HepG2 (cell line): ENCODE results near the gene UCN. TPM values are rescaled to one million over a fixed set of nuclear protein-coding genes. Genes with fewer than 3 reads are reported as not detected.

Experiments
- ARNTL ChIP-seq: sonication (generic); formaldehyde crosslinking; IDR thresholded peaks from 2 replicates; pipeline ENCODE4 v1.4.0; 2020; ENCODE audit warnings: mild to moderate bottlenecking, missing genetic modification reagents
- ATF4 ChIP-seq, 2 experiments: fragments of 450-650 bp in 1 of 2; sonication (generic) in 1 of 2; formaldehyde crosslinking; IDR thresholded peaks; 2 replicates each; pipeline versions ENCODE4 v1.5.0 to v1.8.0; 2020 to 2022; ENCODE audit warnings: mild to moderate bottlenecking in 1 of 2, missing genetic modification reagents in 1 of 2
- ATF7 ChIP-seq, 2 experiments: fragments of 450-650 bp in 1 of 2; sonication (generic) in 1 of 2; formaldehyde crosslinking in 1 of 2; IDR thresholded peaks; 2 replicates each; pipeline versions ENCODE4 v1.4.0 to v1.6.1; 2016 to 2020; ENCODE audit warnings: antibody characterized with exemption in 1 of 2, mild to moderate bottlenecking in 1 of 2, missing genetic modification reagents in 1 of 2
- GABPA ChIP-seq, 2 experiments: IDR thresholded peaks; 2 replicates each; pipeline ENCODE4 v1.6.1; 2011 to 2016; ENCODE audit warnings: low read depth in 2 of 2, low read length in 1 of 2, missing biosample characterization in 1 of 2, missing genetic modification characterization in 1 of 2
- KDM6A ChIP-seq: IDR thresholded peaks from 2 replicates; pipeline ENCODE4 v1.6.1; 2016; ENCODE audit warnings: low read depth
- KLF12 ChIP-seq: sonication (generic); formaldehyde crosslinking; IDR thresholded peaks from 2 replicates; pipeline ENCODE4 v1.4.0; 2020; ENCODE audit warnings: missing genetic modification reagents, borderline replicate concordance
- MEF2D ChIP-seq: sonication (generic); formaldehyde crosslinking; IDR thresholded peaks from 2 replicates; pipeline ENCODE4 v1.5.1; 2020; ENCODE audit warnings: mild to moderate bottlenecking, missing genetic modification reagents
- NFE2L2 ChIP-seq: fragments of 150-350 bp; IDR thresholded peaks from 2 replicates; pipeline ENCODE4 v1.6.1; 2014; ENCODE audit warnings: low read length
- NFYB ChIP-seq: sonication (generic); formaldehyde crosslinking; IDR thresholded peaks from 2 replicates; pipeline ENCODE4 v1.4.0; 2020; ENCODE audit warnings: missing genetic modification reagents
- PHF21A ChIP-seq: sonication (generic); formaldehyde crosslinking; IDR thresholded peaks from 2 replicates; pipeline ENCODE4 v1.5.0; 2020; ENCODE audit warnings: mild to moderate bottlenecking, missing genetic modification reagents
- RCOR2 ChIP-seq: IDR thresholded peaks from 2 replicates; pipeline ENCODE4 v1.6.1; 2016; ENCODE audit warnings: missing biosample characterization, missing genetic modification reagents
- TBX3 ChIP-seq: fragments of 450-650 bp; IDR thresholded peaks from 2 replicates; pipeline ENCODE4 v1.6.1; 2017; ENCODE audit warnings: antibody characterized with exemption, mild to moderate bottlenecking, inconsistent platforms, borderline replicate concordance
- ZBTB7B ChIP-seq: sonication (generic); formaldehyde crosslinking; IDR thresholded peaks from 2 replicates; pipeline ENCODE4 v1.4.0; 2020; ENCODE audit warnings: missing genetic modification reagents
- ZNF264 ChIP-seq: sonication (generic); formaldehyde crosslinking; IDR thresholded peaks from 2 replicates; pipeline ENCODE4 v1.4.0; 2020; ENCODE audit warnings: missing genetic modification reagents
- ZNF414 ChIP-seq: sonication (generic); formaldehyde crosslinking; IDR thresholded peaks from 2 replicates; pipeline ENCODE4 v1.5.0; 2020; ENCODE audit warnings: missing genetic modification reagents
- ZNF543 ChIP-seq: sonication (generic); formaldehyde crosslinking; IDR thresholded peaks from 2 replicates; pipeline ENCODE4 v1.4.0; 2020; ENCODE audit warnings: mild to moderate bottlenecking, missing genetic modification reagents
- ZNF572 ChIP-seq: sonication (generic); formaldehyde crosslinking; IDR thresholded peaks from 2 replicates; pipeline ENCODE4 v1.5.1; 2020; ENCODE audit warnings: mild to moderate bottlenecking, missing genetic modification reagents
- ZNF83 ChIP-seq: sonication (generic); formaldehyde crosslinking; IDR thresholded peaks from 2 replicates; pipeline ENCODE4 v1.4.0; 2020; ENCODE audit warnings: missing genetic modification reagents, mild to moderate bottlenecking, borderline replicate concordance
- ZSCAN30 ChIP-seq: sonication (generic); formaldehyde crosslinking; IDR thresholded peaks from 2 replicates; pipeline ENCODE4 v1.5.0; 2020; ENCODE audit warnings: mild to moderate bottlenecking, missing genetic modification reagents
- polyA plus RNA-seq, 8 experiments: library from polyadenylated mRNA; depleted of rRNA in 3 of 8; stranded (reverse) in 7 of 8; unstranded in 1 of 8; fragments of >200 nt; fragmentation: Illumina TruSeq in 4 of 8; extraction: Trizol in 4 of 8; gene quantifications; 2 replicates each; pipeline versions ENCODE4 v1.2.1 to v1.2.3, GENCODE V29; 2011 to 2016; ENCODE audit warnings: low read depth in 4 of 8, missing spikeins in 1 of 8, mixed read lengths in 1 of 8; ENCODE audit not compliant: insufficient read depth in 1 of 8
- total RNA-seq, 5 experiments: library from RNA; depleted of rRNA; stranded (reverse); fragments of >200 nt; fragmentation: Illumina TruSeq; extraction: Trizol; gene quantifications; 2 replicates each; pipeline ENCODE4 v1.2.3, GENCODE V29; 2016; ENCODE audit warnings: low read depth in 1 of 5
- TF ChIP-seq, protein P1 (sequence below): IDR thresholded peaks from 2 replicates; pipeline ENCODE4 v1.6.1; 2016
- TF ChIP-seq, protein P2 (sequence below): sonication (generic); formaldehyde crosslinking; IDR thresholded peaks from 2 replicates; pipeline ENCODE4 v1.4.0; 2020; ENCODE audit warnings: missing genetic modification reagents, borderline replicate concordance
- TF ChIP-seq, protein P3 (sequence below): sonication (generic); formaldehyde crosslinking; IDR thresholded peaks from 2 replicates; pipeline ENCODE4 v1.4.0; 2020; ENCODE audit warnings: missing genetic modification reagents

Gene UCN
- total and polyA plus RNA-seq, 2 of the 13 experiments (the other 11 are each of a cell fraction or from before 2014, with no cell fraction given) = 1.2 to 2.3 TPM

DNA sequence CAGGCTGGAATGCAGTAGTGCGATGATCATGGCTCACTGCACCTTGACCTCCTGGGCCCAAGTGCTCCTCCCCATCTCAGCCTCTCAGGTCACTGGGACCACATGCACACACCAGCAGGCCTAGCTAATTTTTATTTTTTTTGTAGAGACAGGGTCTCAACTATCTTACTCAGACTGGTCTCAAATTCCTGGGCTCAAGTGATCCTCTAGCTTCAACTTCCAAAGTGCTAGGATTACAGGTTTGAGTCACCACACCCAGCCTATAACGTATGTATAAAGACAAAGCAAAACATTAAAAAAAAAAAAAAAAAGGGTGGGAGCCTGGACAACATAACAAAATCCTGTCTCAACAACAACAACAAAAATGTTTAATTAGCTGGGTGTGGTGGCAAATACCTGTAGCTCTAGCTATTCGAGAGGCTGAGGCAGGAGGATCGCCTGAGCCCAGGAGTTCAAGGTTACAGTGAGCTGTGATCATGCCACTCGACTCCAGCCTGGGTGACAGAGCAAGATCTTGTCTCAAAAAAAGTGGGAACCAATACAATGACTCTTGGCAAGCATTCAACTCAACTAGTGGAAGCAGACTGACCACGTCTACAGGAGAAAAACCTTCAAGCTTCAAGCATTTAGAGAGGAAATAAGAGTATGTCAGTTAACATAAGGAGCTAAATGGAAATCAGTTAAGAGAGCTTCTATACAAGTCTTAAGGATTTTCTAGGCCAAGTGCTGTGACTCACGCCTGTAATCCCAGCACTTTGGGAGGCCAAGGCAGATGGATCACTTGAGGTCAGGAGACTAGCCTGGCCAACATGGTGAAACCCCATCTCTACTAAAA lies 45.7 kb upstream of the UCN start (continued):
- no peak for TF ChIP-seq ZNF83 (CRISPR knock-in tag)
- peak; percentile 80 for TF ChIP-seq PHF21A
- no peak for TF ChIP-seq GABPA (IDR thresholded peaks at IDR 0.05; ENCODE audit: low read depth, low read length)
- TF ChIP-seq GABPA (CRISPR knock-in tag; IDR thresholded peaks at IDR 0.05; ENCODE audit: low read depth) = peak; percentile 23; the same call in 1 of the 2 replicates
- TF ChIP-seq ZNF543 (CRISPR knock-in tag) = peak; percentile 61
- TF ChIP-seq ZNF264 = peak; percentile 53; the same call in 1 of the 2 replicates
- no peak for TF ChIP-seq ATF4 (CRISPR knock-in tag; IDR thresholded peaks at IDR 0.05)
- TF ChIP-seq ZBTB7B (CRISPR knock-in tag) = peak; percentile 22; the same call in 1 of the 2 replicates
- no peak for TF ChIP-seq RCOR2
- TF ChIP-seq, protein P1, sequence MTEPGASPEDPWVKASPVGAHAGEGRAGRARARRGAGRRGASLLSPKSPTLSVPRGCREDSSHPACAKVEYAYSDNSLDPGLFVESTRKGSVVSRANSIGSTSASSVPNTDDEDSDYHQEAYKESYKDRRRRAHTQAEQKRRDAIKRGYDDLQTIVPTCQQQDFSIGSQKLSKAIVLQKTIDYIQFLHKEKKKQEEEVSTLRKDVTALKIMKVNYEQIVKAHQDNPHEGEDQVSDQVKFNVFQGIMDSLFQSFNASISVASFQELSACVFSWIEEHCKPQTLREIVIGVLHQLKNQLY (CRISPR knock-in tag) = 0 out of 2 replicates have a peak, but pooled peaks have one; percentile 35
- TF ChIP-seq MEF2D (CRISPR knock-in tag) = no peak
- no peak for TF ChIP-seq KLF12 (CRISPR knock-in tag)
- TF ChIP-seq ZNF414 = 0 out of 2 replicates have a peak, but pooled peaks have one; percentile 15
- TF ChIP-seq ZNF572 (CRISPR knock-in tag) = no peak
- TF ChIP-seq NFE2L2 = no peak
- TF ChIP-seq, protein P2, sequence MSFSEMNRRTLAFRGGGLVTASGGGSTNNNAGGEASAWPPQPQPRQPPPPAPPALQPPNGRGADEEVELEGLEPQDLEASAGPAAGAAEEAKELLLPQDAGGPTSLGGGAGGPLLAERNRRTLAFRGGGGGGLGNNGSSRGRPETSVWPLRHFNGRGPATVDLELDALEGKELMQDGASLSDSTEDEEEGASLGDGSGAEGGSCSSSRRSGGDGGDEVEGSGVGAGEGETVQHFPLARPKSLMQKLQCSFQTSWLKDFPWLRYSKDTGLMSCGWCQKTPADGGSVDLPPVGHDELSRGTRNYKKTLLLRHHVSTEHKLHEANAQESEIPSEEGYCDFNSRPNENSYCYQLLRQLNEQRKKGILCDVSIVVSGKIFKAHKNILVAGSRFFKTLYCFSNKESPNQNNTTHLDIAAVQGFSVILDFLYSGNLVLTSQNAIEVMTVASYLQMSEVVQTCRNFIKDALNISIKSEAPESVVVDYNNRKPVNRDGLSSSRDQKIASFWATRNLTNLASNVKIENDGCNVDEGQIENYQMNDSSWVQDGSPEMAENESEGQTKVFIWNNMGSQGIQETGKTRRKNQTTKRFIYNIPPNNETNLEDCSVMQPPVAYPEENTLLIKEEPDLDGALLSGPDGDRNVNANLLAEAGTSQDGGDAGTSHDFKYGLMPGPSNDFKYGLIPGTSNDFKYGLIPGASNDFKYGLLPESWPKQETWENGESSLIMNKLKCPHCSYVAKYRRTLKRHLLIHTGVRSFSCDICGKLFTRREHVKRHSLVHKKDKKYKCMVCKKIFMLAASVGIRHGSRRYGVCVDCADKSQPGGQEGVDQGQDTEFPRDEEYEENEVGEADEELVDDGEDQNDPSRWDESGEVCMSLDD = no peak
- no peak for TF ChIP-seq TBX3
- TF ChIP-seq NFYB = no peak
- TF ChIP-seq, protein P3, sequence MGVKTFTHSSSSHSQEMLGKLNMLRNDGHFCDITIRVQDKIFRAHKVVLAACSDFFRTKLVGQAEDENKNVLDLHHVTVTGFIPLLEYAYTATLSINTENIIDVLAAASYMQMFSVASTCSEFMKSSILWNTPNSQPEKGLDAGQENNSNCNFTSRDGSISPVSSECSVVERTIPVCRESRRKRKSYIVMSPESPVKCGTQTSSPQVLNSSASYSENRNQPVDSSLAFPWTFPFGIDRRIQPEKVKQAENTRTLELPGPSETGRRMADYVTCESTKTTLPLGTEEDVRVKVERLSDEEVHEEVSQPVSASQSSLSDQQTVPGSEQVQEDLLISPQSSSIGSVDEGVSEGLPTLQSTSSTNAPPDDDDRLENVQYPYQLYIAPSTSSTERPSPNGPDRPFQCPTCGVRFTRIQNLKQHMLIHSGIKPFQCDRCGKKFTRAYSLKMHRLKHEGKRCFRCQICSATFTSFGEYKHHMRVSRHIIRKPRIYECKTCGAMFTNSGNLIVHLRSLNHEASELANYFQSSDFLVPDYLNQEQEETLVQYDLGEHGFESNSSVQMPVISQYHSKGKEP (CRISPR knock-in tag) = no peak
- no peak for TF ChIP-seq ARNTL (CRISPR knock-in tag)
- no peak for TF ChIP-seq ZSCAN30 (CRISPR knock-in tag)
- TF ChIP-seq ATF7 (IDR thresholded peaks at IDR 0.05) = no peak
- TF ChIP-seq ATF7 (CRISPR knock-in tag; IDR thresholded peaks at IDR 0.05) = 0 out of 2 replicates have a peak, but pooled peaks have one; percentile 54
- peak; percentile 55; the same call in 1 of the 2 replicates for TF ChIP-seq KDM6A (CRISPR knock-in tag)
